ENCODE results near the gene ANKK1. TPM values are rescaled to one million over a fixed set of nuclear protein-coding genes. Genes with fewer than 3 reads are reported as not detected.

Gene ANKK1
- polyA plus RNA-seq, 3 donors = 0.07 to 0.09 TPM; not detected in 1

DNA sequence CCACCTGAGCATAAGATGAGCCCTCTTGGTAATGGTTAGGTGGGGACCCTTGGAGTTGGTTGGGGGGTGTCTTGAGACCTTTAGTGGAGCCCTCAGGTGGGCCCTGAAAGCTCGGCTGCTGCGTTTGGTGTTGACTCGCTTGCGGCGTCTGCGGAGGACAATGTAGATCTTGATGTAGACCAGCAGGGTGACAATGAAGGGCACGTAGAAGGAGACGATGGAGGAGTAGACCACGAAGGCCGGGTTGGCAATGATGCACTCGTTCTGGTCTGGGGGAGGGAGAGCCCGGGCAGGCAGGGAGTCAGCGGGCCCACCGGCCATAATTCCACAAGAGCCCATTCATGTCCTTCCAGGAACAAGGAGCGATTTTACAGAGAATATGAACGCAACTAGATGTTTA is 27.8 kb downstream of the ANKK1 start:
- no peaks in the 10 kb centered on the region for H3K9me3 ChIP-seq (replicated peaks in 1 of 2; ENCODE audit: control insufficient read depth in 1 of 2, insufficient read depth in 1 of 2, low read length in 2 of 2)
- Mint-ChIP-seq H3K4me1 (no peaks in the 10 kb centered on the region), H3K36me3 (no peaks in the 10 kb centered on the region), H3K9me3 (peaks cover 0 to 12% (median 0%) of the 10 kb centered on the region in 7 donors), H3K27ac (no peak overlapping the region), H3K27me3 (ENCODE audit: low read depth in 3 of 3) (peaks cover 2 to 7% (median 4%) of the 10 kb centered on the region in 3 donors), H3K4me3 (no peak overlapping the region)
- intact Hi-C loops (cut with micrococcal nuclease) = no loop called here
- H3K27ac ChIP-seq (ENCODE audit: low read depth in 1 of 2, low read length in 2 of 2) = no peak overlapping the region
- H3K4me2 ChIP-seq (replicated peaks; ENCODE audit: extremely low read depth, low read length, poor library complexity, severe bottlenecking) = no peak overlapping the region
- H3K36me3 ChIP-seq (replicated peaks in 1 of 2; ENCODE audit: control insufficient read depth in 1 of 2, insufficient read depth in 2 of 2, low read length in 2 of 2) = no peaks in the 10 kb centered on the region
- H2AFZ ChIP-seq (ENCODE audit: insufficient read depth, low read depth, low read length, poor library complexity, severe bottlenecking) = no peak overlapping the region
- H3K27me3 ChIP-seq (ENCODE audit: control insufficient read depth in 2 of 2, insufficient read depth in 2 of 2, low read length in 2 of 2) = no peaks in the 10 kb centered on the region
- no peaks in the 10 kb centered on the region for H3K79me2 ChIP-seq (ENCODE audit: insufficient read depth, low read length)
- H3K4me3 ChIP-seq (replicated peaks in 1 of 3; ENCODE audit: low read depth in 2 of 3, low read length in 3 of 3) = no peak overlapping the region
- DNase-seq = no peak
- H3K4me1 ChIP-seq (ENCODE audit: control insufficient read depth in 1 of 2, insufficient read depth in 2 of 2, low read length in 2 of 2) = no peaks in the 10 kb centered on the region
- WGBS (ENCODE audit: insufficient coverage) = 91% methylated on average over 15 of the region's 16 CpGs
- TF ChIP-seq CTCF (IDR thresholded peaks at IDR 0.05) = no peak
- no peak overlapping the region for H3K9ac ChIP-seq (ENCODE audit: insufficient read depth, low read length, poor library complexity, severe bottlenecking)
- no peaks in the 10 kb centered on the region for H4K20me1 ChIP-seq (ENCODE audit: insufficient read depth, low read length)

DNA sequence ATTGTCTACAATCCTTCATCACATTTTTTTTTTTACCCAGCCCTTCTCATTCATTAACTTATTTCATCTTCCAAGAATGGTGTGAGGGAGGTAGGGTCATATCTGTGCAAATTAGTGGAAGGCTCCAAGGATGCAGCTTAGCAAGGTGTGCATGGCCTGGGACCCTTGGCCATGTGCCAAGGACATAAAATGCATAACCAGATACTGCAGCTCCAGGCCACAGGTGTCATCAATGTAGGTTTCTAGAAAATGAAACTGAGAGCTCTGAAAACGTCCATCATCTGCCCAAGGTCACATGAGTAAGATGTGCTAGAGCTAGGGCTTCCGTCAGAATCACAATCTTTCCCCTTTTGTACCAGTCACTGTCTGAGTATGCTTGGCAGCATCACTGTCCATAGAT is 29.8 kb downstream of the ANKK1 start:
- H2AFZ ChIP-seq (ENCODE audit: insufficient read depth, low read depth, low read length, poor library complexity, severe bottlenecking) = no peak overlapping the region
- Mint-ChIP-seq H3K9me3 (peaks cover 0 to 8% (median 0%) of the 10 kb centered on the region in 7 donors), H3K27ac (no peak overlapping the region), H3K36me3 (no peaks in the 10 kb centered on the region), H3K4me1 (no peaks in the 10 kb centered on the region), H3K27me3 (ENCODE audit: low read depth in 3 of 3) (peaks cover 2 to 5% (median 3%) of the 10 kb centered on the region in 3 donors), H3K4me3 (no peak overlapping the region)
- DNase-seq = no peak
- no peaks in the 10 kb centered on the region for H4K20me1 ChIP-seq (ENCODE audit: insufficient read depth, low read length)
- no CpG with 5 or more reads among the region's 2 CpGs for WGBS (ENCODE audit: insufficient coverage)
- no peaks in the 10 kb centered on the region for H3K4me1 ChIP-seq (ENCODE audit: control insufficient read depth in 1 of 2, insufficient read depth in 2 of 2, low read length in 2 of 2)
- no peak overlapping the region for H3K27ac ChIP-seq (ENCODE audit: low read depth in 1 of 2, low read length in 2 of 2)
- H3K36me3 ChIP-seq (replicated peaks in 1 of 2; ENCODE audit: control insufficient read depth in 1 of 2, insufficient read depth in 2 of 2, low read length in 2 of 2) = no peaks in the 10 kb centered on the region
- H3K79me2 ChIP-seq (ENCODE audit: insufficient read depth, low read length) = no peaks in the 10 kb centered on the region
- no peak overlapping the region for H3K4me3 ChIP-seq (replicated peaks in 1 of 3; ENCODE audit: low read depth in 2 of 3, low read length in 3 of 3)
- H3K9me3 ChIP-seq (replicated peaks in 1 of 2; ENCODE audit: control insufficient read depth in 1 of 2, insufficient read depth in 1 of 2, low read length in 2 of 2) = no peaks in the 10 kb centered on the region
- no peak for TF ChIP-seq CTCF (IDR thresholded peaks at IDR 0.05)
- no peak overlapping the region for H3K4me2 ChIP-seq (replicated peaks; ENCODE audit: extremely low read depth, low read length, poor library complexity, severe bottlenecking)
- intact Hi-C loops (cut with micrococcal nuclease) = no loop called here
- H3K27me3 ChIP-seq (ENCODE audit: control insufficient read depth in 2 of 2, insufficient read depth in 2 of 2, low read length in 2 of 2) = no peaks in the 10 kb centered on the region
- H3K9ac ChIP-seq (ENCODE audit: insufficient read depth, low read length, poor library complexity, severe bottlenecking) = no peak overlapping the region

Measured in CD14-positive monocyte (primary cell).